Endothelial cell of umbilical vein (primary cell): ENCODE results near the gene KRTAP6-2. TPM values are rescaled to one million over a fixed set of nuclear protein-coding genes. Genes with fewer than 3 reads are reported as not detected.

Experiments
- BruUV-seq: library from RNA; stranded (reverse); fragments of 400-500 nt; replicated peaks from 2 replicates; lab custom pipeline; 2021; lab: Mats Ljungman, UMichigan
- CTCF ChIA-PET: fragments of 300-600, 350-600 bp; sonication (Branson Sonifier 250); formaldehyde crosslinking; loops from one replicate; lab custom pipeline; 2021; ENCODE audit warnings: antibody characterized with exemption, inconsistent platforms; lab: Charles Lee
- POLR2A ChIA-PET: fragments of 300-600, 350-600 bp; sonication (Branson Sonifier 250); formaldehyde crosslinking; loops from one replicate; lab custom pipeline; 2021; ENCODE audit warnings: antibody characterized with exemption, inconsistent platforms; lab: Charles Lee
- DNase-seq: peaks from one replicate; pipeline ENCODE4 v3.0.0-alpha.2; 2011; ENCODE audit warnings: low read depth, low spot score
- FAIRE-seq: peaks from 2 replicates; lab custom pipeline; 2011; peaks lifted over from hg19 to GRCh38; lab: Jason Lieb, UNC
- H2AFZ ChIP-seq: 2 replicates; pipeline ENCODE4 v1.6.0; 2012; ENCODE audit warnings: low read depth, low read length, control low read depth, inconsistent platforms
- H3K27ac ChIP-seq: 2 replicates; pipeline ENCODE4 v1.5.1; 2011; ENCODE audit warnings: low read depth, mild to moderate bottlenecking, control low read depth, low read length, moderate library complexity; ENCODE audit not compliant: insufficient read depth
- H3K27me3 ChIP-seq, 2 experiments: 2 replicates each; pipeline versions ENCODE4 v1.6.0 to v1.6.1; 2011; ENCODE audit warnings: low read length in 2 of 2, mixed read lengths in 1 of 2; ENCODE audit not compliant: control insufficient read depth in 2 of 2, insufficient read depth in 2 of 2
- H3K36me3 ChIP-seq, 2 experiments: 2 replicates in 1 of 2; 3 replicates in 1 of 2; pipeline ENCODE4 v1.5.1; 2011; ENCODE audit warnings: low read length in 2 of 2, mild to moderate bottlenecking in 1 of 2, moderate library complexity in 1 of 2; ENCODE audit not compliant: control insufficient read depth in 2 of 2, insufficient read depth in 2 of 2; ENCODE audit errors: extremely low read depth in 1 of 2
- H3K4me1 ChIP-seq: 3 replicates; pipeline ENCODE4 v1.5.1; 2011; ENCODE audit warnings: mild to moderate bottlenecking, low read length; ENCODE audit not compliant: control insufficient read depth, insufficient read depth; ENCODE audit errors: extremely low read depth
- H3K4me2 ChIP-seq: 2 replicates; pipeline ENCODE4 v1.6.1; 2011; ENCODE audit warnings: low read length, control low read depth, mixed read lengths; ENCODE audit not compliant: insufficient read depth
- H3K4me3 ChIP-seq, 3 experiments: fragments of 200-600 bp in 1 of 3; sonication (generic), shearing (Covaris generic) in 1 of 3; replicated peaks in 1 of 3; 2 replicates each; pipeline ENCODE4 v1.5.1; 2011 to 2016; ENCODE audit warnings: control low read depth in 3 of 3, low read length in 3 of 3, mild to moderate bottlenecking in 2 of 3, inconsistent platforms in 1 of 3, low read depth in 1 of 3, moderate library complexity in 1 of 3; ENCODE audit not compliant: insufficient read depth in 1 of 3
- H3K79me2 ChIP-seq: 2 replicates; pipeline ENCODE4 v1.6.0; 2012; ENCODE audit warnings: low read length, inconsistent platforms; ENCODE audit not compliant: control insufficient read depth, insufficient read depth
- H3K9ac ChIP-seq: replicated peaks from 2 replicates; pipeline ENCODE3; 2011; ENCODE audit warnings: low read length, control low read depth; ENCODE audit not compliant: insufficient read depth; ENCODE audit errors: extremely low read depth
- H3K9me1 ChIP-seq: replicated peaks from 3 replicates; pipeline ENCODE4 v1.6.0; 2011; ENCODE audit warnings: mild to moderate bottlenecking, low read length; ENCODE audit not compliant: control insufficient read depth, insufficient read depth; ENCODE audit errors: extremely low read depth
- H3K9me3 ChIP-seq: replicated peaks from 2 replicates; pipeline ENCODE4 v1.5.1; 2012; ENCODE audit warnings: low read length, inconsistent platforms; ENCODE audit not compliant: control insufficient read depth, insufficient read depth
- H4K20me1 ChIP-seq: replicated peaks from 2 replicates; pipeline ENCODE3; 2011; ENCODE audit warnings: mild to moderate bottlenecking, low read length; ENCODE audit not compliant: control insufficient read depth, insufficient read depth; ENCODE audit errors: extremely low read depth
- CTCF ChIP-seq, 2 donors: IDR thresholded peaks; 1 replicate in 1 of 2; 2 replicates in 1 of 2; pipeline ENCODE4 v1.5.1; 2011; ENCODE audit warnings: low read length in 2 of 2, mild to moderate bottlenecking in 2 of 2, moderate library complexity in 2 of 2, control low read depth in 1 of 2, inconsistent platforms in 1 of 2, low read depth in 1 of 2; ENCODE audit not compliant: insufficient read depth in 1 of 2; ENCODE audit errors: extremely low read depth in 1 of 2
- FOS ChIP-seq: IDR thresholded peaks from 2 replicates; pipeline ENCODE4 v1.6.1; 2011; ENCODE audit warnings: mild to moderate bottlenecking, low read length, moderate library complexity, borderline replicate concordance; ENCODE audit not compliant: insufficient read depth
- GATA2 ChIP-seq: IDR thresholded peaks from 2 replicates; pipeline ENCODE4 v1.7.0; 2011; ENCODE audit warnings: low read depth, mild to moderate bottlenecking, moderate library complexity, mixed read lengths, low read length; ENCODE audit not compliant: insufficient read length, insufficient read depth
- JUN ChIP-seq: IDR thresholded peaks from 2 replicates; pipeline ENCODE4 v1.6.1; 2011; ENCODE audit warnings: borderline replicate concordance, low read depth; ENCODE audit not compliant: insufficient read length, insufficient read depth
- MAX ChIP-seq: IDR thresholded peaks from 2 replicates; pipeline ENCODE4 v1.6.1; 2011; ENCODE audit not compliant: insufficient read depth, insufficient read length
- MYC ChIP-seq: IDR thresholded peaks from one replicate; pipeline ENCODE4 v1.6.1; 2011; ENCODE audit warnings: mild to moderate bottlenecking, low read depth, low read length
- POLR2A ChIP-seq: IDR thresholded peaks from 2 replicates; pipeline ENCODE4 v1.6.1; 2012; ENCODE audit warnings: low read depth, mild to moderate bottlenecking, control low read depth, low read length
- POLR2AphosphoS5 ChIP-seq: IDR thresholded peaks from 2 replicates; pipeline ENCODE4 v1.6.1; 2012; ENCODE audit warnings: low read depth, mild to moderate bottlenecking, control low read depth, low read length, moderate library complexity; ENCODE audit not compliant: insufficient read depth
- dilution Hi-C: fragments of 300-500 bp; cut with MboI; formaldehyde crosslinking; loops from one replicate; pipeline ENCODE4 v1.15.0; 2019; ENCODE audit warnings: low sequenced_read_pairs; ENCODE audit not compliant: extremely low pct_ligation_motif_present
- intact Hi-C: fragments of 100-400 bp; cut with micrococcal nuclease; formaldehyde crosslinking; loops from one replicate; pipeline ENCODE4 v1.10.0; 2022
- polyA plus RNA-seq, 4 experiments: library from polyadenylated mRNA; depleted of rRNA in 3 of 4; stranded (reverse) in 3 of 4; unstranded in 1 of 4; fragments of >200 nt; gene quantifications; 2 replicates each; pipeline versions ENCODE4 v1.2.1 to v1.2.3, GENCODE V29; 2011 to 2012; ENCODE audit warnings: missing spikeins in 1 of 4
- small RNA-seq: library from RNA; depleted of rRNA; stranded (forward); fragments of <200 nt; gene quantifications from one replicate; pipeline ENCODE3, GENCODE V24; 2012; ENCODE audit warnings: low replicate concordance, low read depth; ENCODE audit not compliant: insufficient read depth, insufficient read length
- total RNA-seq: library from RNA; stranded (reverse); gene quantifications from 2 replicates; pipeline ENCODE4 v1.2.3, GENCODE V29; 2021

Gene KRTAP6-2
- total and polyA plus RNA-seq, 2 donors (not counting 3 experiments of a cell fraction or from before 2014, with no cell fraction given): not detected

- Histone ChIP-seq H3K9me1 (no peaks in the 10 kb centered on the region), H3K4me1 (no peaks in the 10 kb centered on the region), H3K4me3 (no peak overlapping the region), H2AFZ (no peak overlapping the region), H3K79me2 (no peaks in the 10 kb centered on the region), H3K9me3 (no peaks in the 10 kb centered on the region), H3K9ac (no peak overlapping the region), H4K20me1 (no peaks in the 10 kb centered on the region), H3K36me3 (no peaks in the 10 kb centered on the region), H3K27me3 (no peaks in the 10 kb centered on the region), H3K4me2 (no peak overlapping the region), H3K27ac (no peak overlapping the region)
- FAIRE-seq (no peak), DNase-seq (no peak)
- TF ChIP-seq FOS: no peak
- TF ChIP-seq CTCF (IDR thresholded peaks at IDR 0.05; ENCODE audit: extremely low read depth in 1 of 2, insufficient read depth in 1 of 2, low read depth in 1 of 2, low read length in 2 of 2): no peak
- TF ChIP-seq POLR2AphosphoS5: no peak
- TF ChIP-seq GATA2: no peak
- no peak for TF ChIP-seq MAX
- TF ChIP-seq JUN: no peak
- no peak for TF ChIP-seq POLR2A
- TF ChIP-seq MYC: no peak
- ChIA-PET CTCF (no interaction called here), POLR2A (no interaction called here)
- dilution Hi-C loops: no loop called here
- intact Hi-C loops: no loop called here
- no TSS peak for BruUV-seq
These were observed 45.9 kb downstream of the KRTAP6-2 start for GRCh38 chr21:30552782-30553181.

Small RNA genes within 50 kb of the gene (small RNA-seq; reads per million reads assigned to genes)
- gene KRTAP20-1 (not detected), gene KRTAP20-3 (not detected), gene KRTAP20-4 (not detected), gene KRTAP22-1 (not detected), gene KRTAP22-2 (not detected)

Other genes starting within 250 kb of the KRTAP6-2 start
- not detected in 2 replicates for gene KRTAP13-2, start 226.6 kb downstream of the KRTAP6-2 start, total RNA-seq
- not detected in 2 replicates for gene KRTAP13-2, start 226.6 kb downstream of the KRTAP6-2 start, polyA plus RNA-seq
- gene KRTAP13-1, start 202.9 kb downstream of the KRTAP6-2 start, total RNA-seq: not detected in 2 replicates
- gene KRTAP13-1, start 202.9 kb downstream of the KRTAP6-2 start, polyA plus RNA-seq: not detected in 2 replicates
- not detected in 2 replicates for gene KRTAP13-3, start 173.0 kb downstream of the KRTAP6-2 start, total RNA-seq
- gene KRTAP13-3, start 173.0 kb downstream of the KRTAP6-2 start, polyA plus RNA-seq: not detected in 2 replicates
- not detected in 2 replicates for gene KRTAP13-4, start 168.7 kb downstream of the KRTAP6-2 start, total RNA-seq
- not detected in 2 replicates for gene KRTAP13-4, start 168.7 kb downstream of the KRTAP6-2 start, polyA plus RNA-seq
- gene KRTAP15-1, start 158.6 kb downstream of the KRTAP6-2 start, total RNA-seq: not detected in 2 replicates
- gene KRTAP15-1, start 158.6 kb downstream of the KRTAP6-2 start, polyA plus RNA-seq: not detected in 2 replicates
- not detected in 2 replicates for gene KRTAP19-1, start 118.5 kb downstream of the KRTAP6-2 start, total RNA-seq
- gene KRTAP19-1, start 118.5 kb downstream of the KRTAP6-2 start, polyA plus RNA-seq: not detected in 2 replicates
- not detected in 2 replicates for gene KRTAP19-2, start 111.5 kb downstream of the KRTAP6-2 start, total RNA-seq
- gene KRTAP19-2, start 111.5 kb downstream of the KRTAP6-2 start, polyA plus RNA-seq: not detected in 2 replicates
- not detected in 2 replicates for gene KRTAP19-3, start 106.9 kb downstream of the KRTAP6-2 start, total RNA-seq
- not detected in 2 replicates for gene KRTAP19-3, start 106.9 kb downstream of the KRTAP6-2 start, polyA plus RNA-seq
- gene KRTAP19-4, start 101.7 kb downstream of the KRTAP6-2 start, total RNA-seq: not detected in 2 replicates
- gene KRTAP19-4, start 101.7 kb downstream of the KRTAP6-2 start, polyA plus RNA-seq: not detected in 2 replicates
- not detected in 2 replicates for gene KRTAP19-5, start 96.8 kb downstream of the KRTAP6-2 start, total RNA-seq
- not detected in 2 replicates for gene KRTAP19-5, start 96.8 kb downstream of the KRTAP6-2 start, polyA plus RNA-seq
- gene KRTAP19-6, start 57.0 kb downstream of the KRTAP6-2 start, total RNA-seq: not detected in 2 replicates
- not detected in 2 replicates for gene KRTAP19-6, start 57.0 kb downstream of the KRTAP6-2 start, polyA plus RNA-seq
- gene KRTAP19-7, start 37.6 kb downstream of the KRTAP6-2 start, total RNA-seq: not detected in 2 replicates
- not detected in 2 replicates for gene KRTAP19-7, start 37.6 kb downstream of the KRTAP6-2 start, polyA plus RNA-seq
- not detected in 2 replicates for gene KRTAP22-2, start 8.5 kb downstream of the KRTAP6-2 start, total RNA-seq
- gene KRTAP22-2, start 8.5 kb downstream of the KRTAP6-2 start, polyA plus RNA-seq: not detected in 2 replicates
- gene KRTAP6-3, start 6.5 kb downstream of the KRTAP6-2 start, total RNA-seq: not detected in 2 replicates
- not detected in 2 replicates for gene KRTAP6-3, start 6.5 kb downstream of the KRTAP6-2 start, polyA plus RNA-seq
- gene KRTAP22-1, start 2.2 kb upstream of the KRTAP6-2 start, total RNA-seq: not detected in 2 replicates
- not detected in 2 replicates for gene KRTAP22-1, start 2.2 kb upstream of the KRTAP6-2 start, polyA plus RNA-seq
- gene KRTAP6-1, start 15.0 kb upstream of the KRTAP6-2 start, total RNA-seq: not detected in 2 replicates
- gene KRTAP6-1, start 15.0 kb upstream of the KRTAP6-2 start, polyA plus RNA-seq: not detected in 2 replicates
- not detected in 2 replicates for gene KRTAP20-1, start 17.5 kb upstream of the KRTAP6-2 start, total RNA-seq
- gene KRTAP20-1, start 17.5 kb upstream of the KRTAP6-2 start, polyA plus RNA-seq: not detected in 2 replicates
- not detected in 2 replicates for gene KRTAP20-4, start 21.7 kb upstream of the KRTAP6-2 start, total RNA-seq
- gene KRTAP20-4, start 21.7 kb upstream of the KRTAP6-2 start, polyA plus RNA-seq: not detected in 2 replicates
- not detected in 2 replicates for gene KRTAP20-2, start 36.3 kb upstream of the KRTAP6-2 start, total RNA-seq
- gene KRTAP20-2, start 36.3 kb upstream of the KRTAP6-2 start, polyA plus RNA-seq: not detected in 2 replicates
- gene KRTAP20-3, start 44.0 kb upstream of the KRTAP6-2 start, total RNA-seq: not detected in 2 replicates
- gene KRTAP20-3, start 44.0 kb upstream of the KRTAP6-2 start, polyA plus RNA-seq: not detected in 2 replicates
- gene KRTAP21-3, start 119.9 kb upstream of the KRTAP6-2 start, total RNA-seq: not detected in 2 replicates
- gene KRTAP21-3, start 119.9 kb upstream of the KRTAP6-2 start, polyA plus RNA-seq: not detected in 2 replicates
- not detected in 2 replicates for gene KRTAP21-2, start 148.4 kb upstream of the KRTAP6-2 start, total RNA-seq
- not detected in 2 replicates for gene KRTAP21-2, start 148.4 kb upstream of the KRTAP6-2 start, polyA plus RNA-seq
- not detected in 2 replicates for gene KRTAP21-1, start 156.5 kb upstream of the KRTAP6-2 start, total RNA-seq
- not detected in 2 replicates for gene KRTAP21-1, start 156.5 kb upstream of the KRTAP6-2 start, polyA plus RNA-seq
- gene KRTAP8-1, start 214.4 kb upstream of the KRTAP6-2 start, total RNA-seq: not detected in 2 replicates
- gene KRTAP8-1, start 214.4 kb upstream of the KRTAP6-2 start, polyA plus RNA-seq: not detected in 2 replicates
- gene KRTAP7-1, start 230.9 kb upstream of the KRTAP6-2 start, total RNA-seq: not detected in 2 replicates
- gene KRTAP7-1, start 230.9 kb upstream of the KRTAP6-2 start, polyA plus RNA-seq: not detected in 2 replicates